IMR-90 (cell line): ENCODE data around the gene C14orf180. TPM values are rescaled to one million over a fixed set of nuclear protein-coding genes. Genes with fewer than 3 reads are reported as not detected.

Experiments used
- ATAC-seq: fragments of 200-7000 bp; cut with Tn5 transposase; 2 replicates; pipeline ENCODE4 v1.9.1; 2020; ENCODE audit warnings: low read depth, mild to moderate bottlenecking, moderate library complexity
- BruUV-seq: library from RNA; stranded (reverse); fragments of 400-500 nt; replicated peaks from 2 replicates; lab custom pipeline; 2021; lab: Mats Ljungman, UMichigan
- CTCF ChIA-PET: fragments of 300-600 bp; formaldehyde crosslinking; extraction: SDS; loops from one replicate; lab custom pipeline; 2021; ENCODE audit warnings: antibody characterized with exemption; lab: Yijun Ruan, JAX
- POLR2A ChIA-PET: fragments of 300-600 bp; sonication (Branson Sonifier 250); formaldehyde crosslinking; loops from one replicate; lab custom pipeline; 2022; ENCODE audit warnings: antibody characterized with exemption; ENCODE audit not compliant: unreplicated experiment; lab: Charles Lee
- DNase-seq: peaks from one replicate; pipeline ENCODE4 v3.0.0; 2013
- H2AFZ ChIP-seq: replicated peaks from 2 replicates; pipeline ENCODE3; 2013; ENCODE audit warnings: low read length, mild to moderate bottlenecking; ENCODE audit not compliant: poor library complexity
- H2AK5ac ChIP-seq: 2 replicates; pipeline ENCODE4 v1.6.1; 2013; ENCODE audit warnings: low read depth, low read length, inconsistent platforms
- H2AK9ac ChIP-seq: replicated peaks from 2 replicates; pipeline ENCODE3; 2013; ENCODE audit warnings: mild to moderate bottlenecking, low read depth, low read length, moderate library complexity; ENCODE audit not compliant: poor library complexity
- H2BK120ac ChIP-seq: 2 replicates; pipeline ENCODE4 v1.6.1; 2013; ENCODE audit warnings: low read depth, low read length, inconsistent platforms
- H2BK15ac ChIP-seq: 3 replicates; pipeline ENCODE4 v1.6.1; 2013; ENCODE audit warnings: low read depth, low read length, inconsistent platforms
- H2BK20ac ChIP-seq: 2 replicates; pipeline ENCODE4 v1.6.1; 2013; ENCODE audit warnings: low read depth, mild to moderate bottlenecking, inconsistent platforms, low read length, moderate library complexity
- H2BK5ac ChIP-seq: 2 replicates; pipeline ENCODE4 v1.6.1; 2013; ENCODE audit warnings: mild to moderate bottlenecking, low read depth, low read length, inconsistent platforms; ENCODE audit not compliant: poor library complexity, severe bottlenecking
- H3K14ac ChIP-seq: replicated peaks from 2 replicates; pipeline ENCODE4 v1.6.1; 2013; ENCODE audit warnings: low read depth, low read length, inconsistent platforms
- H3K18ac ChIP-seq: 2 replicates; pipeline ENCODE4 v1.6.1; 2013; ENCODE audit warnings: low read depth, low read length, control low read depth
- H3K23ac ChIP-seq: 2 replicates; pipeline ENCODE4 v1.6.1; 2013; ENCODE audit warnings: low read depth, low read length, inconsistent platforms
- H3K27ac ChIP-seq: 2 replicates; pipeline ENCODE4 v1.5.1; 2013; ENCODE audit warnings: mild to moderate bottlenecking, control low read depth, low read length; ENCODE audit not compliant: insufficient read depth
- H3K27me3 ChIP-seq: 2 replicates; pipeline ENCODE4 v1.6.1; 2013; ENCODE audit warnings: low read length; ENCODE audit not compliant: control insufficient read depth, insufficient read depth
- H3K36me3 ChIP-seq: 2 replicates; pipeline ENCODE4 v1.6.1; 2013; ENCODE audit warnings: low read length, mixed read lengths; ENCODE audit not compliant: control insufficient read depth, insufficient read depth
- H3K4ac ChIP-seq: 2 replicates; pipeline ENCODE4 v1.6.1; 2013; ENCODE audit warnings: low read depth, low read length, inconsistent platforms
- H3K4me1 ChIP-seq: 2 replicates; pipeline ENCODE4 v1.6.1; 2013; ENCODE audit warnings: low read length, mixed read lengths; ENCODE audit not compliant: control insufficient read depth, insufficient read depth
- H3K4me2 ChIP-seq: 2 replicates; pipeline ENCODE4 v1.6.1; 2013; ENCODE audit warnings: low read depth, mild to moderate bottlenecking, control low read depth, low read length, moderate library complexity
- H3K4me3 ChIP-seq: 2 replicates; pipeline ENCODE4 v1.5.1; 2013; ENCODE audit warnings: low read depth, mild to moderate bottlenecking, control low read depth, low read length, moderate library complexity; ENCODE audit not compliant: insufficient read depth
- H3K56ac ChIP-seq: 2 replicates; pipeline ENCODE4 v1.6.1; 2013; ENCODE audit warnings: low read length, inconsistent platforms; ENCODE audit not compliant: insufficient read depth; ENCODE audit errors: extremely low read depth
- H3K79me1 ChIP-seq, 2 experiments: 2 replicates each; pipeline ENCODE4 v1.6.1; 2013; ENCODE audit warnings: low read length in 2 of 2, inconsistent platforms in 1 of 2, low read depth in 1 of 2
- H3K9ac ChIP-seq: 2 replicates; pipeline ENCODE4 v1.6.1; 2013; ENCODE audit warnings: low read depth, low read length, control low read depth
- H3K9me1 ChIP-seq: 2 replicates; pipeline ENCODE4 v1.6.1; 2013; ENCODE audit warnings: low read length, inconsistent platforms; ENCODE audit not compliant: insufficient read depth
- H3K9me3 ChIP-seq: 2 replicates; pipeline ENCODE4 v1.6.1; 2013; ENCODE audit warnings: low read length; ENCODE audit not compliant: control insufficient read depth, insufficient read depth
- H4K20me1 ChIP-seq: 2 replicates; pipeline ENCODE4 v1.6.1; 2013; ENCODE audit warnings: low read length, inconsistent platforms; ENCODE audit not compliant: insufficient read depth
- H4K5ac ChIP-seq: 2 replicates; pipeline ENCODE4 v1.6.1; 2013; ENCODE audit warnings: mild to moderate bottlenecking, low read depth, low read length, control low read depth
- H4K8ac ChIP-seq, 2 experiments: 2 replicates each; pipeline ENCODE4 v1.6.1; 2013; ENCODE audit warnings: low read depth in 2 of 2, low read length in 2 of 2, control low read depth in 1 of 2, inconsistent platforms in 1 of 2
- H4K91ac ChIP-seq: 2 replicates; pipeline ENCODE4 v1.6.1; 2013; ENCODE audit warnings: low read depth, low read length, inconsistent platforms; ENCODE audit not compliant: insufficient read depth
- RAD21 ChIP-seq: IDR thresholded peaks from 2 replicates; pipeline ENCODE4 v1.6.1; 2012; ENCODE audit warnings: low read length, improper control_type of control experiment
- RCOR1 ChIP-seq: IDR thresholded peaks from 2 replicates; pipeline ENCODE4 v1.6.1; 2012; ENCODE audit warnings: mild to moderate bottlenecking, low read length, improper control_type of control experiment; ENCODE audit not compliant: insufficient replicate concordance
- WGBS, 2 experiments: methylation state at CpG; one replicate each; pipeline versions ENCODE4 v1.1.5 to v1.1.7; 2013; ENCODE audit warnings: missing lambda C conversion rate in 2 of 2; ENCODE audit not compliant: insufficient read length in 1 of 2; ENCODE audit errors: extremely low coverage in 2 of 2; 5-methylcytosine and 5-hydroxymethylcytosine counted together
- dilution Hi-C: fragments of 300-500 bp; cut with HindIII; formaldehyde crosslinking; loops from one replicate; pipeline ENCODE4 v1.14.3; 2018; ENCODE audit warnings: low sequenced_read_pairs; ENCODE audit not compliant: unreplicated experiment
- in situ Hi-C: fragments of 300-500 bp; cut with MboI; formaldehyde crosslinking; loops from 3 replicates; pipeline ENCODE4 v1.14.3; 2019; ENCODE audit warnings: low sequenced_read_pairs, inconsistent platforms, mixed read lengths
- intact Hi-C: fragments of 100-400 bp; cut with micrococcal nuclease; formaldehyde crosslinking; loops from 2 replicates; pipeline ENCODE4 v1.10.0; 2022
- polyA plus RNA-seq, 3 experiments: library from polyadenylated mRNA; depleted of rRNA; stranded (reverse); fragments of >200 nt; gene quantifications; 2 replicates each; pipeline ENCODE4 v1.2.3, GENCODE V29; 2012; ENCODE audit warnings: low replicate concordance in 1 of 3
- total RNA-seq: library from RNA; depleted of rRNA; stranded (reverse); fragments of >200 nt; gene quantifications from 2 replicates; pipeline ENCODE4 v1.2.3, GENCODE V29; 2012

C14orf180 gene
- total and polyA plus RNA-seq, 2 of the 4 experiments (the other 2 are of a cell fraction): not detected

DNA sequence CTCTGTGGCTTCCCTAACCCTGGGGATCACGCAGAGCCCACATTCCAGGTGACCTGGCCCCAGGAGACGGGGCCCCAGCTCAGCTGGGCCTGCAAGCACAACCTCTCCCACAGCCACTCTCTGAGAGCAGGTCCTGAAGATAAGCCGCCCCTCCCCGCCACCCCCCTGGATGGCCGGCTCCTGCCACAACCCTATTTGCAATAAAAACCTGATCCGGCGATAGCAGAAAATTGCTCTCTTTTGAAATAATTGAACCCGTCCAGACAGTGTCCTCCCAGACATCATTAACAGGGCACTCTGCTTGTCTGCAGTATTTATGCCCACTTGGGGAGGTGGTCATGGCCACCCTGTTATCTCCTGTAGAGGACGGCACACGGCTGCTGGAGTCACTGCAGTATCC, 5.0 kb downstream of the C14orf180 start:
- H3K9ac ChIP-seq: no peak overlapping the region
- ATAC-seq (no peak), DNase-seq (no peak)
- H2BK5ac ChIP-seq: no peak overlapping the region
- no peak overlapping the region for H3K4me3 ChIP-seq
- no peak overlapping the region for H4K91ac ChIP-seq
- no peaks in the 10 kb centered on the region for H3K36me3 ChIP-seq
- in situ Hi-C loops (no loop called here), dilution Hi-C loops (no loop called here), intact Hi-C loops (no loop called here)
- no peaks in the 10 kb centered on the region for H3K9me3 ChIP-seq
- H3K9me1 ChIP-seq: no peaks in the 10 kb centered on the region
- no peak overlapping the region for H3K18ac ChIP-seq
- CTCF ChIA-PET: no interaction called here
- no peak overlapping the region for H2BK120ac ChIP-seq
- no peak overlapping the region for H4K5ac ChIP-seq
- H3K4ac ChIP-seq: no peak overlapping the region
- H3K14ac ChIP-seq: no peak overlapping the region
- no TSS peak for BruUV-seq
- H4K20me1 ChIP-seq: no peaks in the 10 kb centered on the region
- no peak overlapping the region for H2AK9ac ChIP-seq
- H3K4me1 ChIP-seq: no peaks in the 10 kb centered on the region
- H3K56ac ChIP-seq: no peak overlapping the region
- H2AFZ ChIP-seq: no peak overlapping the region
- H3K27ac ChIP-seq: no peak overlapping the region
- no peak overlapping the region for H2BK20ac ChIP-seq
- H2AK5ac ChIP-seq: no peak overlapping the region
- H4K8ac ChIP-seq: no peak overlapping the region
- H3K4me2 ChIP-seq: no peak overlapping the region
- 74% methylated on average over 3 of the region's 10 CpGs; no CpG with 5 or more reads in 1 of the 2 experiments for WGBS, 2 experiments
- H2BK15ac ChIP-seq: no peak overlapping the region
- no peak overlapping the region for H3K23ac ChIP-seq
- peaks cover 13% of the 10 kb centered on the region; the same call in 1 of the 2 replicates for H3K27me3 ChIP-seq
- H3K79me1 ChIP-seq: no peaks in the 10 kb centered on the region
- TF ChIP-seq RAD21 (no peak), RCOR1 (no peak)
- POLR2A ChIA-PET: no interaction called here
